HL-60 (cell line): Measurements from ENCODE around the gene UNKL.

Experiments used
- DNase-seq, 2 experiments: peaks; one replicate each; pipeline ENCODE4 v3.0.0-alpha.2; 2010 to 2020; ENCODE audit warnings: low read depth in 1 of 2, low spot score in 1 of 2
- H3K27ac ChIP-seq: fragments of 250-450 bp; sonication (Bioruptor Pico); replicated peaks from 2 replicates; pipeline ENCODE4 v1.5.1; 2020; ENCODE audit warnings: mild to moderate bottlenecking, moderate library complexity
- H3K27me3 ChIP-seq: fragments of 250-450 bp; sonication (Bioruptor Pico); 2 replicates; pipeline ENCODE4 v1.5.1; 2021; ENCODE audit warnings: mild to moderate bottlenecking, moderate library complexity; ENCODE audit not compliant: insufficient read depth, poor library complexity, severe bottlenecking
- H3K4me3 ChIP-seq: replicated peaks from 2 replicates; pipeline ENCODE4 v1.5.1; 2011; ENCODE audit warnings: mild to moderate bottlenecking, control low read depth, low read length; ENCODE audit not compliant: insufficient read depth
- GABPA ChIP-seq: IDR thresholded peaks from 2 replicates; pipeline ENCODE4 v1.6.1; 2012; ENCODE audit warnings: low read depth
- POLR2AphosphoS5 ChIP-seq: IDR thresholded peaks from 2 replicates; pipeline ENCODE4 v1.6.1; 2012; ENCODE audit warnings: low read depth
- SPI1 ChIP-seq: IDR thresholded peaks from 2 replicates; pipeline ENCODE4 v1.6.1; 2012; ENCODE audit warnings: low read depth, mild to moderate bottlenecking, borderline replicate concordance
- TF ChIP-seq, protein P1 (sequence below): IDR thresholded peaks from one replicate; pipeline ENCODE4 v1.5.1; 2011; ENCODE audit warnings: low read length, control low read depth, inconsistent platforms; ENCODE audit not compliant: insufficient read depth
- TF ChIP-seq, protein P2 (sequence below): IDR thresholded peaks from 2 replicates; pipeline ENCODE4 v1.6.1; 2012; ENCODE audit warnings: low read depth; ENCODE audit not compliant: insufficient replicate concordance

Gene UNKL

DNA sequence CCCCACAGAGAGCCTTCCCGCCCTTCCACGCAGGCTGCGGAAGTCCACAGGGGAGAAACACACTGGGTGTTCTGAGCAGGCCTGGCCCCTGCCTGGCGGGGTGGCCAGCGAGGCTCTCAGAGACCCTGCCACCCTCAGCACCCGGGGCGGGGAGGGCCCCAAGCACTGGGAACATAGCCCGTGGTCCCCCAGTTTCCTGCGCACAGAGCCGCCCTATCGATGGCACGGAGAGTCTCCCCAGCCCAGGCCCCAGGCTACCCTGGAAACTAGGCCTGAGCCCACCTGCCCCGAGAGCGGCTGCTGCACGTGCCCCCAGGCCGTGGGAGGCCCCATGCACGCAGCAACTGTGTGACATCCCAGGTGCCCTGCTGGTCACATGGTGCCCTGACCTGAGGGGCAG, 40.1 kb upstream of the UNKL start:
- Histone ChIP-seq H3K27ac (no peak overlapping the region), H3K4me3 (no peak overlapping the region), H3K27me3 (no peaks in the 10 kb centered on the region)
- TF ChIP-seq POLR2AphosphoS5 (no peak), SPI1 (no peak), GABPA (no peak)
- TF ChIP-seq, protein P1, sequence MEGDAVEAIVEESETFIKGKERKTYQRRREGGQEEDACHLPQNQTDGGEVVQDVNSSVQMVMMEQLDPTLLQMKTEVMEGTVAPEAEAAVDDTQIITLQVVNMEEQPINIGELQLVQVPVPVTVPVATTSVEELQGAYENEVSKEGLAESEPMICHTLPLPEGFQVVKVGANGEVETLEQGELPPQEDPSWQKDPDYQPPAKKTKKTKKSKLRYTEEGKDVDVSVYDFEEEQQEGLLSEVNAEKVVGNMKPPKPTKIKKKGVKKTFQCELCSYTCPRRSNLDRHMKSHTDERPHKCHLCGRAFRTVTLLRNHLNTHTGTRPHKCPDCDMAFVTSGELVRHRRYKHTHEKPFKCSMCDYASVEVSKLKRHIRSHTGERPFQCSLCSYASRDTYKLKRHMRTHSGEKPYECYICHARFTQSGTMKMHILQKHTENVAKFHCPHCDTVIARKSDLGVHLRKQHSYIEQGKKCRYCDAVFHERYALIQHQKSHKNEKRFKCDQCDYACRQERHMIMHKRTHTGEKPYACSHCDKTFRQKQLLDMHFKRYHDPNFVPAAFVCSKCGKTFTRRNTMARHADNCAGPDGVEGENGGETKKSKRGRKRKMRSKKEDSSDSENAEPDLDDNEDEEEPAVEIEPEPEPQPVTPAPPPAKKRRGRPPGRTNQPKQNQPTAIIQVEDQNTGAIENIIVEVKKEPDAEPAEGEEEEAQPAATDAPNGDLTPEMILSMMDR = no peak
- TF ChIP-seq, protein P2, sequence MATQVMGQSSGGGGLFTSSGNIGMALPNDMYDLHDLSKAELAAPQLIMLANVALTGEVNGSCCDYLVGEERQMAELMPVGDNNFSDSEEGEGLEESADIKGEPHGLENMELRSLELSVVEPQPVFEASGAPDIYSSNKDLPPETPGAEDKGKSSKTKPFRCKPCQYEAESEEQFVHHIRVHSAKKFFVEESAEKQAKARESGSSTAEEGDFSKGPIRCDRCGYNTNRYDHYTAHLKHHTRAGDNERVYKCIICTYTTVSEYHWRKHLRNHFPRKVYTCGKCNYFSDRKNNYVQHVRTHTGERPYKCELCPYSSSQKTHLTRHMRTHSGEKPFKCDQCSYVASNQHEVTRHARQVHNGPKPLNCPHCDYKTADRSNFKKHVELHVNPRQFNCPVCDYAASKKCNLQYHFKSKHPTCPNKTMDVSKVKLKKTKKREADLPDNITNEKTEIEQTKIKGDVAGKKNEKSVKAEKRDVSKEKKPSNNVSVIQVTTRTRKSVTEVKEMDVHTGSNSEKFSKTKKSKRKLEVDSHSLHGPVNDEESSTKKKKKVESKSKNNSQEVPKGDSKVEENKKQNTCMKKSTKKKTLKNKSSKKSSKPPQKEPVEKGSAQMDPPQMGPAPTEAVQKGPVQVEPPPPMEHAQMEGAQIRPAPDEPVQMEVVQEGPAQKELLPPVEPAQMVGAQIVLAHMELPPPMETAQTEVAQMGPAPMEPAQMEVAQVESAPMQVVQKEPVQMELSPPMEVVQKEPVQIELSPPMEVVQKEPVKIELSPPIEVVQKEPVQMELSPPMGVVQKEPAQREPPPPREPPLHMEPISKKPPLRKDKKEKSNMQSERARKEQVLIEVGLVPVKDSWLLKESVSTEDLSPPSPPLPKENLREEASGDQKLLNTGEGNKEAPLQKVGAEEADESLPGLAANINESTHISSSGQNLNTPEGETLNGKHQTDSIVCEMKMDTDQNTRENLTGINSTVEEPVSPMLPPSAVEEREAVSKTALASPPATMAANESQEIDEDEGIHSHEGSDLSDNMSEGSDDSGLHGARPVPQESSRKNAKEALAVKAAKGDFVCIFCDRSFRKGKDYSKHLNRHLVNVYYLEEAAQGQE = no peak
- no peak for DNase-seq

DNA sequence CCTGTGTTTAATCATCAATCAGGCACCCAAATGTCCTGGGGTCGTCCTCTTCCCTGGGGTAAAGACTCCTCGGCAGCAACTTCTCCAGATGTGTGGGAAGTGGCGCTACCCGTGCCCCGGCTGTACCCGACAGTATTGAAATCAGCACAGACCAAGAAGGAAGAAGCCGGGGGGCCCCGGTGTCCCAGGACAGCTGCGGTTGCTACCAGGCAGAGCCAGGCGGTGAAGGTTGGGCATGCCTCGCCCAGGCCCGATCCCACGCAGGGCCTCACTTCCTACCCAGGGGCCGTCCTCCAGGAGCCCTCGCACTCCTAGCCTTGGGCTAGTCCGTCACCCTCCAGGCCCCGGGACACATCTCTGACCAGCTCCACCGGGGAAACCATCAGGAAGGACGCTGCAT, 38.8 kb upstream of the UNKL start:
- no peak for TF ChIP-seq SPI1
- Histone ChIP-seq H3K27ac (no peak overlapping the region), H3K4me3 (no peak overlapping the region), H3K27me3 (no peaks in the 10 kb centered on the region)
- DNase-seq = no peak

DNA sequence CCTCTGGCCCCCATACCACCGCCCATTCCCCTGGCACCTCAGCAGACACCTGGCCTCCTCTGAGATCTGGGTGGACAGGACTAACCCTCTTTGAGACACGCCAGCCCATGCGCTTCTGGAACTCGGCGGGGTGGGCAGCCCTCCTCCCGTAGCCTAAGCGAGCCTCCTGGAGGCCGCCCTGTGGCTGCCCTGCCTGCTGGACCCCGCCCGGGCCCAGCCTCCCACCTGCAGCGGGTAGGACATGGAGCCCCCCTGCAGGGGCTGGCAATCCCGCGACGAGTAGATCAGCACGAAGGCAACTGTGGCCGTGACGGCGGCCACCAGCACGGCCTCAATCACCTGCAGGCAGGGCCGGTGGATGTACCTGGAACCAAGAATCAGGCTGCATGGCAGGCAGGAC, 38.0 kb upstream of the UNKL start:
- no peak for TF ChIP-seq GABPA
- TF ChIP-seq, protein P2 = no peak
- TF ChIP-seq POLR2AphosphoS5 = no peak
- no peak for TF ChIP-seq SPI1
- TF ChIP-seq, protein P1 = no peak
- H3K27me3 ChIP-seq = no peaks in the 10 kb centered on the region
- no peak overlapping the region for H3K27ac ChIP-seq
- H3K4me3 ChIP-seq = no peak overlapping the region
- no peak for DNase-seq

DNA sequence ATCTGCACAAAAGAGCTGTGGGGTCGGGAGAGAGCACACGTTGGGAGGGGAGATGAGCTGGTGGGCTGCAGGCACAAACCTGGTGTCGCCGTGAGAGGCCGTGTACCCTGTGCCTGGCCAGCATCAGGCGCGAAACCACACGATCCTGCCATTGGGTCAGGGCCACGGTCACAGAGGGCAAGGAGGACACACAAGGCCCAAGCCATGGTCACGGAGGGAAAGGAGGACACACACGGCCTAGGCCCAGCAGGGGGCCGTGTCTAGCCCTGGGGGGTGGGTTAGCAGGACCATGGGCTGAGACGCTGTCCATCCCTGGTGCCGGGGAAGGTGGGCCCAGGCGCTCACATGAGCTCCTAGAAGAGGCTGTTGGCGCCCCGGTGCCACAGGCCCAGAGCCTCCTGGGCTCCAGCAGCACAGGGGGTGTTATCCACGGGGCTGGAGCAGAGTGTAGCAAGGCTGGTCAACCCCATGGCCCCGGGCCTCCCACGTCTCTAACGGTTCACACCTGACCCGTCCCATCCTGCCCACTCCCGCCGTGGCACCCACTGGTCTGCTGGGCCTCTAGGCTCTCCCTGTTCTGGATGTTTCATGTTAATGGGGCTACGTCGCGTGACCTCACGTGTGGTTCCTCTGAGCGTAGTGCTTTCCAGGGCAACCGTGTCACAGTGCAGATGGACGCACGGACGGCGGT, 37.3 kb upstream of the UNKL start:
- Histone ChIP-seq H3K4me3 (no peak overlapping the region), H3K27me3 (no peaks in the 10 kb centered on the region), H3K27ac (no peak overlapping the region)
- no peak for DNase-seq
- TF ChIP-seq, protein P2 = no peak
- no peak for TF ChIP-seq GABPA
- TF ChIP-seq, protein P1 = no peak
- no peak for TF ChIP-seq SPI1
- TF ChIP-seq POLR2AphosphoS5 = no peak
